ENCODE data around the gene TNFSF11. TPM values are rescaled to one million over a fixed set of nuclear protein-coding genes. Genes with fewer than 3 reads are reported as not detected.
A peak's percentile ranks its signal among the peaks of the same experiment; 100 is the strongest.

TNFSF11 gene
- total and polyA plus RNA-seq, 9 donors, result 0.04 to 0.22 TPM; not detected in 7

GRCh38 chr13:42543215-42543797, 30.6 kb upstream of the TNFSF11 start:
- Histone ChIP-seq H3K4me1 (ENCODE audit: control insufficient read depth, insufficient read depth, low read length) (no peaks in the 10 kb centered on the region), H3K36me3 (ENCODE audit: control insufficient read depth, insufficient read depth, low read length) (no peaks in the 10 kb centered on the region), H3K9me3 (replicated peaks; ENCODE audit: control insufficient read depth, low read depth, low read length) (no peaks in the 10 kb centered on the region), H3K4me3 (ENCODE audit: low read length) (no peak overlapping the region), H3K27me3 (ENCODE audit: control insufficient read depth, insufficient read depth, low read length) (no peaks in the 10 kb centered on the region), H3K27ac (ENCODE audit: low read length) (no peak overlapping the region)
- no CpG with 5 or more reads among the region's 4 CpGs for WGBS (ENCODE audit: insufficient coverage)
- DNase-seq, result no peak

GRCh38 chr13:42544246-42544926, 29.6 kb upstream of the TNFSF11 start:
- Histone ChIP-seq H3K27ac (ENCODE audit: low read length) (no peak overlapping the region), H3K27me3 (ENCODE audit: control insufficient read depth, insufficient read depth, low read length) (no peaks in the 10 kb centered on the region), H3K9me3 (replicated peaks; ENCODE audit: control insufficient read depth, low read depth, low read length) (no peaks in the 10 kb centered on the region), H3K36me3 (ENCODE audit: control insufficient read depth, insufficient read depth, low read length) (no peaks in the 10 kb centered on the region), H3K4me3 (ENCODE audit: low read length) (no peak overlapping the region), H3K4me1 (ENCODE audit: control insufficient read depth, insufficient read depth, low read length) (no peaks in the 10 kb centered on the region)
- 79% methylated on average over 2 of the region's 4 CpGs for WGBS (ENCODE audit: insufficient coverage)
- peak; percentile 53 for DNase-seq

GRCh38 chr13:42545842-42546241, 28.1 kb upstream of the TNFSF11 start:
- H3K36me3 ChIP-seq (ENCODE audit: control insufficient read depth, insufficient read depth, low read length), result no peaks in the 10 kb centered on the region
- H3K27ac ChIP-seq (ENCODE audit: low read length), result no peak overlapping the region
- no peaks in the 10 kb centered on the region for H3K9me3 ChIP-seq (replicated peaks; ENCODE audit: control insufficient read depth, low read depth, low read length)
- H3K4me3 ChIP-seq (ENCODE audit: low read length), result no peak overlapping the region
- H3K4me1 ChIP-seq (ENCODE audit: control insufficient read depth, insufficient read depth, low read length), result no peaks in the 10 kb centered on the region
- no CpG with 5 or more reads among the region's 3 CpGs for WGBS (ENCODE audit: insufficient coverage)
- H3K27me3 ChIP-seq (ENCODE audit: control insufficient read depth, insufficient read depth, low read length), result no peaks in the 10 kb centered on the region
- DNase-seq, result no peak

GRCh38 chr13:42547612-42548011, 26.3 kb upstream of the TNFSF11 start:
- Histone ChIP-seq H3K9me3 (replicated peaks; ENCODE audit: control insufficient read depth, low read depth, low read length) (no peaks in the 10 kb centered on the region), H3K27me3 (ENCODE audit: control insufficient read depth, insufficient read depth, low read length) (no peaks in the 10 kb centered on the region), H3K4me3 (ENCODE audit: low read length) (no peak overlapping the region), H3K36me3 (ENCODE audit: control insufficient read depth, insufficient read depth, low read length) (no peaks in the 10 kb centered on the region), H3K4me1 (ENCODE audit: control insufficient read depth, insufficient read depth, low read length) (no peaks in the 10 kb centered on the region), H3K27ac (ENCODE audit: low read length) (no peak overlapping the region)
- no peak for DNase-seq
- 100% methylated on average over 1 of the region's 1 CpG for WGBS (ENCODE audit: insufficient coverage)

GRCh38 chr13:42548731-42549551, 25.0 kb upstream of the TNFSF11 start:
- H3K27me3 ChIP-seq (ENCODE audit: control insufficient read depth, insufficient read depth, low read length), result peaks cover 3% of the 10 kb centered on the region
- no peaks in the 10 kb centered on the region for H3K36me3 ChIP-seq (ENCODE audit: control insufficient read depth, insufficient read depth, low read length)
- H3K4me1 ChIP-seq (ENCODE audit: control insufficient read depth, insufficient read depth, low read length), result no peaks in the 10 kb centered on the region
- H3K9me3 ChIP-seq (replicated peaks; ENCODE audit: control insufficient read depth, low read depth, low read length), result no peaks in the 10 kb centered on the region
- H3K27ac ChIP-seq (ENCODE audit: low read length), result no peak overlapping the region
- WGBS (ENCODE audit: insufficient coverage), result 79% methylated on average over 4 of the region's 10 CpGs
- H3K4me3 ChIP-seq (ENCODE audit: low read length), result no peak overlapping the region
- peak; percentile 39 for DNase-seq

GRCh38 chr13:42549552-42549936, 24.4 kb upstream of the TNFSF11 start:
- WGBS (ENCODE audit: insufficient coverage), result no CpG with 5 or more reads among the region's 4 CpGs
- Histone ChIP-seq H3K36me3 (ENCODE audit: control insufficient read depth, insufficient read depth, low read length) (no peaks in the 10 kb centered on the region), H3K4me3 (ENCODE audit: low read length) (no peak overlapping the region), H3K9me3 (replicated peaks; ENCODE audit: control insufficient read depth, low read depth, low read length) (no peaks in the 10 kb centered on the region), H3K4me1 (ENCODE audit: control insufficient read depth, insufficient read depth, low read length) (no peaks in the 10 kb centered on the region), H3K27ac (ENCODE audit: low read length) (no peak overlapping the region), H3K27me3 (ENCODE audit: control insufficient read depth, insufficient read depth, low read length) (peaks cover 3% of the 10 kb centered on the region)
- no peak for DNase-seq

GRCh38 chr13:42551611-42552010, 22.3 kb upstream of the TNFSF11 start:
- Histone ChIP-seq H3K4me3 (ENCODE audit: low read length) (no peak overlapping the region), H3K27me3 (ENCODE audit: control insufficient read depth, insufficient read depth, low read length) (peaks cover 3% of the 10 kb centered on the region), H3K9me3 (replicated peaks; ENCODE audit: control insufficient read depth, low read depth, low read length) (no peaks in the 10 kb centered on the region), H3K36me3 (ENCODE audit: control insufficient read depth, insufficient read depth, low read length) (no peaks in the 10 kb centered on the region), H3K4me1 (ENCODE audit: control insufficient read depth, insufficient read depth, low read length) (no peaks in the 10 kb centered on the region), H3K27ac (ENCODE audit: low read length) (no peak overlapping the region)
- no peak for DNase-seq
- no CpG with 5 or more reads among the region's 2 CpGs for WGBS (ENCODE audit: insufficient coverage)

- H3K27ac ChIP-seq (ENCODE audit: low read length), result no peak overlapping the region
- H3K4me3 ChIP-seq (ENCODE audit: low read length), result no peak overlapping the region
- no peaks in the 10 kb centered on the region for H3K9me3 ChIP-seq (replicated peaks; ENCODE audit: control insufficient read depth, low read depth, low read length)
- 100% methylated on average over 1 of the region's 3 CpGs for WGBS (ENCODE audit: insufficient coverage)
- DNase-seq, result no peak
- no peaks in the 10 kb centered on the region for H3K4me1 ChIP-seq (ENCODE audit: control insufficient read depth, insufficient read depth, low read length)
- H3K27me3 ChIP-seq (ENCODE audit: control insufficient read depth, insufficient read depth, low read length), result peaks cover 3% of the 10 kb centered on the region
- H3K36me3 ChIP-seq (ENCODE audit: control insufficient read depth, insufficient read depth, low read length), result no peaks in the 10 kb centered on the region
Measured at GRCh38 chr13:42553098-42554046, 20.6 kb upstream of the TNFSF11 start.

GRCh38 chr13:42559057-42559456, 14.9 kb upstream of the TNFSF11 start:
- Histone ChIP-seq H3K4me3 (ENCODE audit: low read length) (no peak overlapping the region), H3K27me3 (ENCODE audit: control insufficient read depth, insufficient read depth, low read length) (no peaks in the 10 kb centered on the region), H3K9me3 (replicated peaks; ENCODE audit: control insufficient read depth, low read depth, low read length) (no peaks in the 10 kb centered on the region), H3K36me3 (ENCODE audit: control insufficient read depth, insufficient read depth, low read length) (no peaks in the 10 kb centered on the region), H3K27ac (ENCODE audit: low read length) (no peak overlapping the region), H3K4me1 (ENCODE audit: control insufficient read depth, insufficient read depth, low read length) (no peaks in the 10 kb centered on the region)
- no peak for DNase-seq
